Bronchus fibroblast of lung (primary cell): ENCODE measurements around the gene SAV1. TPM values are rescaled to one million over a fixed set of nuclear protein-coding genes. Genes with fewer than 3 reads are reported as not detected.

Experiments
- total RNA-seq: library from RNA; depleted of rRNA; stranded (reverse); fragments of >200 nt; gene quantifications from 2 replicates; pipeline ENCODE4 v1.2.3, GENCODE V29; 2015

Gene SAV1
- 19.9 and 20.5 TPM in 2 replicates for total RNA-seq

DNA sequence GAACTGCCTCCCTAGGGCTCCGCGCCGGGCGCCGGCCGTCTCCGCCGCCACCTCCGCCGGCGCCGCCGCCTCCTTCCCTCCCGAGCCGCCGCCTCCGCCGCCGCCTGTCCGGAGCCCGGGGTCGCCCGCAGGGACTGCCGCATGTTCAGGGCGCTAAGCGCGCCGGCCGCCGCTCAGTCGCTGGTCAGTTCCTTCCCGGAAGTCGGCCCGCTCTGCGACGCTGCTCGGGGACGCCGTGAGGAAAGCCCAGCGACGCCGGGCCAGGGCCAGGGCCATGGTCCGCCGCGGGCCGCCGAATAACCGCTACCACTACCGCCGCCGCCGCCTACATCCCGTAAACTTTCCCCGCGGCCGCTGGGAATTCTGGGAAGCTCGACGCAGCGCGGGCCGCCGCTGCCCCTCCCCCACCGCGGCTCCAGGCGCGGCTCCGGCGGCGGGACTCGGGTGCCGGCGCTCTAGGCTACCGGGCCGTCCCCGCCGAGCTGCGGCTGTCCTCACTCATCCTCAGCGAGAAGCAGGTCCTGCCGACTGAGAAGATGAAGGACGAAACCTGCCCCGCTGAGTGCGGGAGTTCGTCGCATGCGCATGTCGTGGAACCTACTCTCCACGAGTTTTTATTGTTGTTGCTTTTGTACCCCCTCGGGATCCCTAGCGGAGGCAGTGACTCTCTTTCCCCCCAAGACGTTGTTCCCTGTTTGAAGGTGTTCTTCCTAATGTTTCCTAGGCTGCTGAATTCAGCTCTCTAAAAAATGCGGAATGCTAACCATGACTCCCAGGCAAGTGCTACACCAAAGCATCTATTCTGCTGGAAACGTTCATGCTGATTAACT lies at the start of gene SAV1:
Gene SAV1 (minus strand): TSS at position 311 of the 830 bp plus-strand sequence. CDS start 339 bp downstream, outside the sequence.

Other genes starting within 250 kb of the SAV1 start
- gene MAP4K5, start 135.7 kb downstream of the SAV1 start, total RNA-seq: 62.1 and 94.5 TPM in 2 replicates
- 3.7 and 4.3 TPM in 2 replicates for gene ATL1, start 108.2 kb downstream of the SAV1 start, total RNA-seq
- 15.8 and 21.7 TPM in 2 replicates for gene NIN, start 162.9 kb upstream of the SAV1 start, total RNA-seq
- under 0.01 TPM in 1 of 2 replicates, not detected in the other for gene ABHD12B, start 203.7 kb upstream of the SAV1 start, total RNA-seq